H1 (cell line): ENCODE measurements around the gene VPS37D. TPM values are rescaled to one million over a fixed set of nuclear protein-coding genes. Genes with fewer than 3 reads are reported as not detected.

ENCODE experiments used
- CTCF ChIA-PET: fragments of 300-600 bp; sonication (Branson Sonifier 250); formaldehyde crosslinking; loops from one replicate; lab custom pipeline; 2021; ENCODE audit not compliant: partially characterized antibody; lab: Charles Lee
- POLR2A ChIA-PET: fragments of 300-600 bp; sonication (Branson Sonifier 250); formaldehyde crosslinking; loops from one replicate; lab custom pipeline; 2021; ENCODE audit warnings: inconsistent platforms; ENCODE audit not compliant: partially characterized antibody; lab: Charles Lee
- DNase-seq, 2 experiments: peaks; one replicate each; pipeline versions ENCODE4 v3.0.0 to v3.0.0-alpha.2; 2010 to 2022; ENCODE audit warnings: low spot score in 2 of 2, low read depth in 1 of 2, mixed read lengths in 1 of 2
- FAIRE-seq: peaks from 2 replicates; lab custom pipeline; 2011; peaks lifted over from hg19 to GRCh38; lab: Jason Lieb, UNC
- H2AFZ ChIP-seq: 2 replicates; pipeline ENCODE4 v1.8.1; 2012; ENCODE audit warnings: low read length, inconsistent platforms
- H2AK5ac ChIP-seq: 2 replicates; pipeline ENCODE4 v1.6.1; 2013; ENCODE audit warnings: low read depth, low read length
- H2BK120ac ChIP-seq: replicated peaks from 2 replicates; pipeline ENCODE3; 2013; ENCODE audit warnings: low read depth, low read length, inconsistent platforms
- H2BK12ac ChIP-seq: 2 replicates; pipeline ENCODE4 v1.6.1; 2013; ENCODE audit warnings: low read depth, low read length
- H2BK15ac ChIP-seq: 2 replicates; pipeline ENCODE4 v1.6.1; 2013; ENCODE audit warnings: low read length
- H2BK20ac ChIP-seq: 2 replicates; pipeline ENCODE4 v1.6.1; 2013; ENCODE audit warnings: low read length
- H2BK5ac ChIP-seq: 2 replicates; pipeline ENCODE4 v1.6.1; 2013; ENCODE audit warnings: low read depth, low read length
- H3K14ac ChIP-seq: 2 replicates; pipeline ENCODE4 v1.6.1; 2013; ENCODE audit warnings: inconsistent platforms; ENCODE audit not compliant: insufficient read length
- H3K18ac ChIP-seq: 2 replicates; pipeline ENCODE4 v1.6.1; 2013; ENCODE audit warnings: low read length; ENCODE audit errors: extremely low read depth
- H3K23ac ChIP-seq: 2 replicates; pipeline ENCODE4 v1.6.1; 2013; ENCODE audit warnings: inconsistent platforms; ENCODE audit not compliant: insufficient read length
- H3K23me2 ChIP-seq: 2 replicates; pipeline ENCODE4 v1.6.1; 2013; ENCODE audit warnings: low read depth, low read length
- H3K27ac ChIP-seq: 2 replicates; pipeline ENCODE4 v1.6.1; 2011; ENCODE audit warnings: low read depth, low read length, inconsistent platforms
- H3K27me3 ChIP-seq, 4 experiments: replicated peaks in 1 of 4; 1 replicate in 1 of 4; 2 replicates in 3 of 4; pipeline versions ENCODE4 v1.6.1 to v1.8.1; 2011 to 2013; ENCODE audit warnings: low read length in 3 of 4, mild to moderate bottlenecking in 3 of 4, inconsistent platforms in 2 of 4, mixed read lengths in 2 of 4, moderate library complexity in 1 of 4; ENCODE audit not compliant: control insufficient read depth in 3 of 4, insufficient read depth in 3 of 4; ENCODE audit errors: extremely low read depth in 1 of 4
- H3K36me3 ChIP-seq, 4 experiments: 2 replicates each; pipeline versions ENCODE4 v1.6.1 to v1.8.1; 2011 to 2013; ENCODE audit warnings: mild to moderate bottlenecking in 4 of 4, low read length in 3 of 4, moderate library complexity in 2 of 4, control low read depth in 1 of 4, inconsistent platforms in 1 of 4; ENCODE audit not compliant: insufficient read depth in 4 of 4, control insufficient read depth in 2 of 4
- H3K4ac ChIP-seq: replicated peaks from 2 replicates; pipeline ENCODE3; 2013; ENCODE audit warnings: low read length, low read depth, mixed read lengths, inconsistent platforms; ENCODE audit not compliant: insufficient read length
- H3K4me1 ChIP-seq, 4 experiments: replicated peaks in 1 of 4; 1 replicate in 1 of 4; 2 replicates in 3 of 4; pipeline versions ENCODE4 v1.6.1 to v1.8.1; 2011 to 2013; ENCODE audit warnings: low read length in 3 of 4, inconsistent platforms in 2 of 4, mixed read lengths in 1 of 4; ENCODE audit not compliant: insufficient read depth in 4 of 4, control insufficient read depth in 3 of 4
- H3K4me2 ChIP-seq, 2 experiments: 2 replicates each; pipeline versions ENCODE4 v1.6.1 to v1.8.1; 2011 to 2013; ENCODE audit warnings: low read depth in 2 of 2, low read length in 2 of 2, control low read depth in 1 of 2, inconsistent platforms in 1 of 2, mild to moderate bottlenecking in 1 of 2; ENCODE audit not compliant: insufficient read depth in 1 of 2
- H3K4me3 ChIP-seq, 4 experiments: fragments of 200-600, 300-600 bp in 1 of 4; sonication (generic), shearing (Covaris generic), sonication (Bioruptor Twin) in 1 of 4; 2 replicates each; pipeline versions ENCODE4 v1.5.1 to v1.8.1; 2011 to 2016; ENCODE audit warnings: low read length in 4 of 4, low read depth in 3 of 4, control low read depth in 2 of 4, inconsistent platforms in 2 of 4, mild to moderate bottlenecking in 2 of 4, mixed read lengths in 1 of 4, moderate library complexity in 1 of 4; ENCODE audit not compliant: insufficient read depth in 2 of 4; ENCODE audit errors: extremely low read depth in 1 of 4
- H3K56ac ChIP-seq: replicated peaks from 2 replicates; pipeline ENCODE3; 2013; ENCODE audit warnings: low read depth, mild to moderate bottlenecking, mixed read lengths, low read length, inconsistent platforms; ENCODE audit not compliant: insufficient read length
- H3K79me1 ChIP-seq: 2 replicates; pipeline ENCODE4 v1.6.1; 2013; ENCODE audit warnings: low read depth, low read length, control low read depth
- H3K79me2 ChIP-seq, 2 experiments: 2 replicates each; pipeline versions ENCODE4 v1.6.1 to v1.8.1; 2012 to 2013; ENCODE audit warnings: low read length in 2 of 2, mild to moderate bottlenecking in 2 of 2, inconsistent platforms in 1 of 2; ENCODE audit not compliant: insufficient read depth in 2 of 2, control insufficient read depth in 1 of 2
- H3K9ac ChIP-seq, 4 experiments: replicated peaks in 1 of 4; 1 replicate in 1 of 4; 2 replicates in 3 of 4; pipeline versions ENCODE4 v1.6.1 to v1.8.1; 2011 to 2013; ENCODE audit warnings: low read depth in 3 of 4, low read length in 3 of 4, control low read depth in 2 of 4, mild to moderate bottlenecking in 2 of 4, moderate library complexity in 2 of 4, inconsistent platforms in 1 of 4; ENCODE audit errors: extremely low read depth in 1 of 4
- H3K9me3 ChIP-seq, 2 experiments: 2 replicates each; pipeline versions ENCODE4 v1.6.1 to v1.8.1; 2012 to 2013; ENCODE audit warnings: mild to moderate bottlenecking in 2 of 2, moderate library complexity in 2 of 2, control low read depth in 1 of 2, inconsistent platforms in 1 of 2, low read depth in 1 of 2, low read length in 1 of 2, mixed read lengths in 1 of 2; ENCODE audit not compliant: insufficient read depth in 2 of 2
- H4K20me1 ChIP-seq, 2 experiments: replicated peaks in 1 of 2; 2 replicates each; pipeline versions ENCODE3 to v1.8.1; 2011 to 2013; ENCODE audit warnings: inconsistent platforms in 2 of 2, low read length in 2 of 2, mild to moderate bottlenecking in 1 of 2; ENCODE audit not compliant: insufficient read depth in 2 of 2, control insufficient read depth in 1 of 2
- H4K5ac ChIP-seq: 2 replicates; pipeline ENCODE4 v1.6.1; 2013; ENCODE audit warnings: low read length, low read depth, mixed read lengths, inconsistent platforms; ENCODE audit not compliant: insufficient read length
- H4K8ac ChIP-seq: 2 replicates; pipeline ENCODE4 v1.8.0; 2013; ENCODE audit warnings: mild to moderate bottlenecking, moderate library complexity, low read length, inconsistent platforms; ENCODE audit not compliant: insufficient read depth; ENCODE audit errors: extremely low read depth
- H4K91ac ChIP-seq: replicated peaks from 2 replicates; pipeline ENCODE3; 2013; ENCODE audit warnings: low read length, mixed read lengths, inconsistent platforms; ENCODE audit not compliant: insufficient read length
- BCL11A ChIP-seq, 2 experiments: IDR thresholded peaks; one replicate each; pipeline ENCODE4 v1.6.1; 2011; ENCODE audit warnings: low read depth in 2 of 2, low read length in 2 of 2, mild to moderate bottlenecking in 2 of 2
- CHD1 ChIP-seq: IDR thresholded peaks from 2 replicates; pipeline ENCODE4 v1.6.1; 2012; ENCODE audit warnings: low read depth, low read length, improper control_type of control experiment
- EGR1 ChIP-seq: IDR thresholded peaks from 2 replicates; pipeline ENCODE4 v1.6.1; 2011; ENCODE audit warnings: low read depth, low read length, borderline replicate concordance
- EZH2 ChIP-seq: fragments of 200-600 bp; sonication (generic); IDR thresholded peaks from 2 replicates; pipeline ENCODE4 v1.7.1; 2012; ENCODE audit warnings: low read depth, mild to moderate bottlenecking, moderate library complexity, low read length, inconsistent platforms; ENCODE audit not compliant: severe bottlenecking
- GABPA ChIP-seq: IDR thresholded peaks from 2 replicates; pipeline ENCODE4 v1.6.1; 2011; ENCODE audit warnings: mild to moderate bottlenecking, low read length, moderate library complexity, borderline replicate concordance; ENCODE audit not compliant: insufficient read depth
- JUN ChIP-seq: IDR thresholded peaks from 2 replicates; pipeline ENCODE4 v1.6.1; 2011; ENCODE audit warnings: low read depth, mild to moderate bottlenecking, improper control_type of control experiment, low read length
- KDM1A ChIP-seq: fragments of 200-600, 300-600 bp; sonication (generic); IDR thresholded peaks from 2 replicates; pipeline ENCODE4 v1.7.1; 2016; ENCODE audit warnings: mild to moderate bottlenecking, low read length, borderline replicate concordance
- POLR2A ChIP-seq, 2 experiments: IDR thresholded peaks; 1 replicate in 1 of 2; 2 replicates in 1 of 2; pipeline ENCODE4 v1.6.1; 2011; ENCODE audit warnings: low read depth in 2 of 2, low read length in 2 of 2, mild to moderate bottlenecking in 2 of 2; ENCODE audit errors: control extremely low read depth in 1 of 2
- POLR2AphosphoS5 ChIP-seq: IDR thresholded peaks from 2 replicates; pipeline ENCODE4 v1.6.1; 2011; ENCODE audit warnings: low read depth, low read length
- RNF2 ChIP-seq: fragments of 200-900, 300-1000 bp; sonication (generic); IDR thresholded peaks from 2 replicates; pipeline ENCODE4 v1.7.1; 2016; ENCODE audit warnings: borderline replicate concordance, low read depth, mild to moderate bottlenecking, antibody characterized with exemption, low read length; ENCODE audit not compliant: poor library complexity, severe bottlenecking; ENCODE audit errors: missing control alignments
- SP1 ChIP-seq: IDR thresholded peaks from 2 replicates; pipeline ENCODE4 v1.6.1; 2011; ENCODE audit warnings: low read depth, low read length
- SUZ12 ChIP-seq: fragments of 200-600 bp; sonication (generic); IDR thresholded peaks from 2 replicates; pipeline ENCODE4 v1.6.1; 2012; ENCODE audit warnings: mild to moderate bottlenecking, inconsistent platforms, low read length, moderate library complexity, mixed read lengths
- WGBS, 2 experiments: shearing (Covaris generic) in 1 of 2; methylation state at CpG; one replicate each; pipeline versions ENCODE4 v1.1.6 to v1.1.7; 2013 to 2015; ENCODE audit warnings: low lambda C conversion rate in 2 of 2, mixed read lengths in 2 of 2, inconsistent platforms in 1 of 2, low coverage in 1 of 2, missing lambda C conversion rate in 1 of 2; ENCODE audit not compliant: insufficient replicate concordance in 2 of 2, insufficient coverage in 1 of 2, insufficient read length in 1 of 2; ENCODE audit errors: extremely low coverage in 1 of 2, missing lambda C conversion rate in 1 of 2; 5-methylcytosine and 5-hydroxymethylcytosine counted together
- polyA plus RNA-seq, 7 experiments: library from polyadenylated mRNA; depleted of rRNA in 3 of 7; stranded (reverse) in 5 of 7; unstranded in 2 of 7; fragments of >200 nt in 5 of 7; fragments of 200-250 nt in 2 of 7; gene quantifications; 1 replicate in 5 of 7; 2 replicates in 1 of 7; 4 replicates in 1 of 7; pipeline versions ENCODE4 v1.2.1 to v1.2.3, GENCODE V29; 2011 to 2013; ENCODE audit warnings: missing spikeins in 2 of 7, mixed read lengths in 2 of 7
- total RNA-seq: library from RNA; stranded (reverse); fragmentation: NEBNext Ultra II Directional; extraction: Animal tissue kit (Norgen Biotek cat#: 25700); gene quantifications from 2 replicates; pipeline ENCODE4 v1.2.1, GENCODE V29; 2021

VPS37D gene
- total and polyA plus RNA-seq, 2 of the 8 experiments (the other 6 are each of a cell fraction or from before 2014, with no cell fraction given): 3.4 to 5.0 TPM

DNA sequence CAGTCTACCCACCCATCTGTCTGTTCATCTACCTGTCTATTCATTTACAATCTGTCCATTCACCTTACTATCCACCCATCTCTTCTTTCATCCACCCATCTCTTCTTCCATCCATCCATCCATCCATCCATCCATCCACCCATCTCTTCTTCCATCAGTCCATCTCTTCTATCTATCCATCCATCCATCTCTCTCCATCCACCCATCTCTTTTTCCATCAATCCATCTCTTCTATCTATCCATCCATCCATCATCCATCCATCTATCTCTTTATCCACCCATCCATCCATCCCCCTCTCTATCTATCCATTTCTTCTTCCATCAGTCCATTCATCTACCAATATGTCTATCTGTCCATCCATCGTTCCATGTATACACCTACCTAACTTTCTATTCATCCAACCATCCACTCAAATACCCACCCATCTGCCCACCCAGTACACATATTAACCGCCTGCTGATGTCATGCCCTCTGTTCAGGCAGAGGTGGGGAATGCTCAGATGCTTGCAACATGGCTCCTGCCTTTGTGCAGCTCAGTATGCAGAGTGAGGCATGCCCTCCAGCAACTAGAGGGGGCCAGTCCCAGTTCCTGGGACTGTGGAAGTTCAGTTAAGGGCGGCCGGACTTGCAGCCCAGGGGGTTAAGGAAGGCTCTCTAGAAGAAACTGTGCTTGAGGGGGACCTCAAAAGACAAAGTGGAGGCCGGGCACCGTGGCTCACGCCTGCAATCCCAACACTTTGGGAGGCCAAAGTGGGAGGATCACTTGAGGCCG is 32.0 kb upstream of the VPS37D start:
- no peak overlapping the region for H2BK20ac ChIP-seq
- no peak overlapping the region for H2BK12ac ChIP-seq
- H3K4ac ChIP-seq: no peak overlapping the region
- no peaks in the 10 kb centered on the region for H3K27me3 ChIP-seq
- no peak overlapping the region for H3K18ac ChIP-seq
- no peak for FAIRE-seq
- H4K91ac ChIP-seq: peak overlapping the region; percentile 11
- no peak overlapping the region for H3K27ac ChIP-seq
- no peak overlapping the region for H2BK15ac ChIP-seq
- no peak overlapping the region for H2BK5ac ChIP-seq
- no peaks in the 10 kb centered on the region for H3K9me3 ChIP-seq
- H3K4me3 ChIP-seq: no peak overlapping the region
- H3K14ac ChIP-seq: no peak overlapping the region
- H4K8ac ChIP-seq: no peak overlapping the region
- no peaks in the 10 kb centered on the region for H3K79me2 ChIP-seq
- 78 to 100% methylated on average over 1 to 8 of the region's 8 CpGs for WGBS, 2 experiments
- no peak overlapping the region for H3K9ac ChIP-seq
- H4K20me1 ChIP-seq: no peaks in the 10 kb centered on the region
- no peak overlapping the region for H2BK120ac ChIP-seq
- no peak overlapping the region for H4K5ac ChIP-seq
- no peaks in the 10 kb centered on the region for H3K36me3 ChIP-seq
- H3K4me1 ChIP-seq: peaks cover 0 to 6% (median 0%) of the 10 kb centered on the region in 4 experiments; a peak in 2 of 7 replicates
- H3K4me2 ChIP-seq: no peak overlapping the region
- no peak overlapping the region for H2AFZ ChIP-seq
- no peaks in the 10 kb centered on the region for H3K79me1 ChIP-seq
- TF ChIP-seq POLR2AphosphoS5 (no peak), SUZ12 (no peak), KDM1A (no peak), CHD1 (no peak), RNF2 (no peak), JUN (no peak), SP1 (no peak), EZH2 (no peak), GABPA (no peak), EGR1 (no peak), BCL11A (IDR thresholded peaks at IDR 0.05; ENCODE audit: low read depth in 2 of 2, low read length in 2 of 2) (no peak), POLR2A (IDR thresholded peaks at IDR 0.05; ENCODE audit: control extremely low read depth in 1 of 2, low read depth in 2 of 2, low read length in 2 of 2) (no peak)
- TF ChIP-seq, all 59 proteins: peak for 0
- H3K23me2 ChIP-seq: peaks cover 5% of the 10 kb centered on the region; the same call in 1 of the 2 replicates
- ChIA-PET POLR2A (interaction anchor here (0.7 to 2.0 kb wide), 3 partner anchors 9 to 23 kb away, joined by 3 to 4 read pairs (median 3); no protein-coding TSS in a partner anchor), CTCF (interaction anchor here (0.6 to 1.5 kb wide), 4 partner anchors 9 to 228 kb away, joined by 3 read pairs; no protein-coding TSS in a partner anchor)
- no peak overlapping the region for H3K23ac ChIP-seq
- no peak overlapping the region for H2AK5ac ChIP-seq
- H3K56ac ChIP-seq: peak overlapping the region; percentile 80
- no peak for DNase-seq
